Astrocyte (in vitro differentiated cells and primary cell): ENCODE data around the gene MMP12.

ENCODE experiments used
- EZH2 ChIP-seq: IDR thresholded peaks from 2 replicates; pipeline ENCODE4 v1.6.1; 2012; ENCODE audit warnings: mild to moderate bottlenecking, low read length, inconsistent platforms; ENCODE audit not compliant: insufficient read depth
- TF ChIP-seq, protein P1 (sequence below): IDR thresholded peaks from 2 replicates; pipeline ENCODE4 v1.5.1; 2011; ENCODE audit warnings: low read depth, mild to moderate bottlenecking, inconsistent platforms, low read length, moderate library complexity; ENCODE audit not compliant: insufficient read depth

DNA sequence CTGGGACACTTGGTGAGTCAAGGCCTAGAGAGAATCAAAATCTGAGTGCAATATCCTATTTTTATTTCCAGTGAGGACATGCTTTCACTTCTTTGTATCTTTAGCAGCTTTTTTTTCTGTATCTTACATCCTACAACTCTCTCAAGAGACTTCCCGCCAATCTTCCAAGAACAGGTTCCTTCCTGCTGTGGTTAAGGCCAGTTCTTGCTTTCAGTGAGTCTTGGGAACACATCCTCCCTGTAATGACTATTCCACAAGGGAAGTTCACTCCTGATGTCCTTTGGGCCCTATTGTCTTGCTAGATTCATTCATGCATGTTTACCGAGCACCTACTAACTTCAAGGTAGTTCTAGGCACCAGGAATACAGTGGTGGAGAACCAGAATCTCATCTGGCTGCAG is 3.8 kb upstream of the MMP12 start:
- TF ChIP-seq, protein P1, sequence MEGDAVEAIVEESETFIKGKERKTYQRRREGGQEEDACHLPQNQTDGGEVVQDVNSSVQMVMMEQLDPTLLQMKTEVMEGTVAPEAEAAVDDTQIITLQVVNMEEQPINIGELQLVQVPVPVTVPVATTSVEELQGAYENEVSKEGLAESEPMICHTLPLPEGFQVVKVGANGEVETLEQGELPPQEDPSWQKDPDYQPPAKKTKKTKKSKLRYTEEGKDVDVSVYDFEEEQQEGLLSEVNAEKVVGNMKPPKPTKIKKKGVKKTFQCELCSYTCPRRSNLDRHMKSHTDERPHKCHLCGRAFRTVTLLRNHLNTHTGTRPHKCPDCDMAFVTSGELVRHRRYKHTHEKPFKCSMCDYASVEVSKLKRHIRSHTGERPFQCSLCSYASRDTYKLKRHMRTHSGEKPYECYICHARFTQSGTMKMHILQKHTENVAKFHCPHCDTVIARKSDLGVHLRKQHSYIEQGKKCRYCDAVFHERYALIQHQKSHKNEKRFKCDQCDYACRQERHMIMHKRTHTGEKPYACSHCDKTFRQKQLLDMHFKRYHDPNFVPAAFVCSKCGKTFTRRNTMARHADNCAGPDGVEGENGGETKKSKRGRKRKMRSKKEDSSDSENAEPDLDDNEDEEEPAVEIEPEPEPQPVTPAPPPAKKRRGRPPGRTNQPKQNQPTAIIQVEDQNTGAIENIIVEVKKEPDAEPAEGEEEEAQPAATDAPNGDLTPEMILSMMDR = no peak
- no peak for TF ChIP-seq EZH2
